Muscle of leg (tissue), 11 donors: ENCODE measurements around the gene NIBAN1. TPM values are rescaled to one million over a fixed set of nuclear protein-coding genes. Genes with fewer than 3 reads are reported as not detected.
A peak's percentile ranks its signal among the peaks of the same experiment; 100 is the strongest.

ENCODE experiments used
- DNase-seq: peaks from one replicate; pipeline ENCODE4 v3.0.0; 2013
- H3K27ac ChIP-seq: one replicate; pipeline ENCODE4 v1.5.1; 2013; ENCODE audit warnings: mild to moderate bottlenecking, low read length, control low read depth
- H3K27me3 ChIP-seq: one replicate; pipeline ENCODE4 v1.6.1; 2013; ENCODE audit warnings: low read length; ENCODE audit not compliant: control insufficient read depth, insufficient read depth
- H3K36me3 ChIP-seq: one replicate; pipeline ENCODE4 v1.6.1; 2013; ENCODE audit warnings: low read length; ENCODE audit not compliant: control insufficient read depth, insufficient read depth
- H3K4me1 ChIP-seq: one replicate; pipeline ENCODE4 v1.6.1; 2013; ENCODE audit warnings: low read length; ENCODE audit not compliant: control insufficient read depth, insufficient read depth
- H3K4me3 ChIP-seq: one replicate; pipeline ENCODE4 v1.5.1; 2013; ENCODE audit warnings: low read length, control low read depth
- H3K9me3 ChIP-seq: replicated peaks from 2 replicates; pipeline ENCODE4 v1.6.1; 2013; ENCODE audit warnings: low read depth, low read length; ENCODE audit not compliant: control insufficient read depth
- WGBS: methylation state at CpG from one replicate; pipeline ENCODE4 v1.1.5; 2013; ENCODE audit warnings: missing lambda C conversion rate; ENCODE audit not compliant: insufficient coverage; 5-methylcytosine and 5-hydroxymethylcytosine counted together
- polyA plus RNA-seq, 8 donors: library from polyadenylated mRNA; unstranded; fragments of 120-200 nt; gene quantifications; one replicate each; pipeline versions ENCODE4 v1.2.1 to v1.2.3, GENCODE V29; 2013; ENCODE audit warnings: inconsistent platforms in 1 of 8, low replicate concordance in 1 of 8; ENCODE audit not compliant: insufficient read length in 8 of 8, insufficient read depth in 1 of 8
- total RNA-seq: library from RNA; stranded (reverse); fragments of 120-200 nt; gene quantifications from one replicate; pipeline ENCODE4 v1.2.4, GENCODE V29; 2013

The NIBAN1 gene
- total and polyA plus RNA-seq, 9 donors: 34.0 to 66.6 (median 50.5) TPM

DNA sequence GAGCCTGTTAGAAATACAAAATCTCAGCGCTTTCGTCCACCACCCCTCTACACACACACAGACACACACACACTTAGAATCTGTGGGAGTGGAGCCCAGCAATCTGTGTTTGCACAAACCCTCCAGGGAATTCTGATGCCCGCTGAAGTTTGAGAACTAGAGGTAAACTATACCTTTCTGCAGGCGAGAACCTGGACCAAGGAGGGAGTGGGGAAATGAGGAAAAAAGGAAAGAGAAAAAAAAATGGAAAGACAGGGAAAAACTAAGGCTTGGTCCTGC lies 468 bp upstream of the NIBAN1 start:
- Histone ChIP-seq H3K27me3 (peaks cover 17% of the 10 kb centered on the region), H3K36me3 (no peaks in the 10 kb centered on the region), H3K4me3 (peak overlapping the region; percentile 64), H3K27ac (peak overlapping the region; percentile 84), H3K4me1 (peaks cover 6% of the 10 kb centered on the region), H3K9me3 (no peaks in the 10 kb centered on the region)
- no peak for DNase-seq
- no CpG with 5 or more reads among the region's 4 CpGs for WGBS

DNA sequence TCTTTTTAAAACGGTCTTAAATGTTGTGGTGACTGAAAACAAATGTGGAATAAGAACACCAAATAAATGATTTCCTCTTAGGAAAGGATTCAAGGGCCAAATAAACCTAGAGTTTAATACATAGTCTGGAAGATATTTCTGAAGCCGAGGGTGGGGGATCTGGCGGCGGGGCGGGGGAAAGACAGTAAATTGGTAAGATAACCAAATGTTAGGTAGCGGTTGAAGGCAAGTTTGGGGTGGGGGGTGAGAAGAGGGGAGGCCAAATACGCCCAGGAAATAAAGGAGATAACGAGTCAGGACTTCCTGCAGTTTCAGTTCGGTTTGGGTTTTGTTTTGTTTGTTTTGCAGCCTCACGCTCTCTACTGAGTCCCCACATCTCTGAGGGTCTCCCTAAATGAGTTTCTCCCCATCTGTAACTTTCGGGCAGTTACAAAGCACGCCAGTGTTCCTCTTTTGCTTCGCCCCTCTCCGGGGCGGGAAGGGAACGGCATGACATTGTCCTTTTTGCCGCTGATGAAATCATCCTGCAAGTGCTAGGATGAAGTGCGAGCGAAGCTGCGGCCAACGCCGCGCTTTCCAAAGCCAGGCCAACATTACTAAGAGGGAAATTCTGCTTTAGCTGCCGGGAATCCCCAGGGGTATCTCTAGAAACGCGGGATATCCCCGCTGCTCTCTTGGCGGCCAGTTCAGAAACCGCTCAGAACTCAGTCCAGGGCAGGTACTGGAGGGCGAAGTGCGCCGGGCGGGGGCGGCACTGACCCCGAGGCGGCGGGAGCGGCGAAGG lies 844 bp downstream of the NIBAN1 start:
- Histone ChIP-seq H3K4me1 (peaks cover 6% of the 10 kb centered on the region), H3K27me3 (peaks cover 17% of the 10 kb centered on the region), H3K4me3 (peak overlapping the region; percentile 64), H3K36me3 (no peaks in the 10 kb centered on the region), H3K9me3 (no peaks in the 10 kb centered on the region), H3K27ac (peak overlapping the region; percentile 91)
- peak; percentile 83 for DNase-seq
- WGBS: 4% methylated on average over 35 of the region's 39 CpGs

DNA sequence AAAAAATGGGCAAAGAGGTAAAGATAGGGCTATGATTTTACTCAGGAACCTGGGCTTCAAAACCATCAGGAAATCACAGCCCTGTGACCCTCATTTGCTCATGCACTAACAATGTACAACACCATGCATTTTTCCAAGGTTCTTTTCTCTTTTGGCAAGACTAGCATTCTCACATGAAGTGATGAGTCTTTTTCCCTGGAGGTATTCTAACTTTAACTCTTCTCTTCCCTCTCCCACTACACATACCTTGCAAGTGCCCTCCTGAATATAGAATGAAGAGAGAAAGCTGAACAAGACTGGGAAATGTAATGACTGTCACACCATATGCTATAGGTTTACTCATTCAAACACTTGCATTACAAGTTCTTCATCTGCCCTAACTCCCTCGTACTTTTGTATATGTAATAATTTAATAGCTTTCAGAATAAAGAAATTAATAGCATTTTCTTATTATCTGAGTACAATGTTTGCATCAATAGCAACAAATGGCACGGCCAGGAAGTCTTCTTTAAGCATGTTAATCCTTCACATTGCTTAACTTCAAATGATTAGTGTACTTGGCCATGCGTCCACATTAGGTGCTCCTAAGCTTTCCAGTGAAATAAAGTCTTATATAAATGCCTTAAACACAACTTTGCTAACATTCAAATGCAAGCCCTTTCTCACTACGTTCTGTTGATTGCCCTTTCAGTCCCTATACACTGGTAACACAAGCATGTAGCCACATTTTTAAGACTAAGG lies 1.8 kb downstream of the NIBAN1 start:
- Histone ChIP-seq H3K27me3 (peaks cover 17% of the 10 kb centered on the region), H3K4me1 (peaks cover 6% of the 10 kb centered on the region), H3K36me3 (no peaks in the 10 kb centered on the region), H3K9me3 (no peaks in the 10 kb centered on the region), H3K27ac (peak overlapping the region; percentile 91), H3K4me3 (peak overlapping the region; percentile 64)
- DNase-seq: peak; percentile 90
- WGBS: no CpG with 5 or more reads among the region's 4 CpGs

DNA sequence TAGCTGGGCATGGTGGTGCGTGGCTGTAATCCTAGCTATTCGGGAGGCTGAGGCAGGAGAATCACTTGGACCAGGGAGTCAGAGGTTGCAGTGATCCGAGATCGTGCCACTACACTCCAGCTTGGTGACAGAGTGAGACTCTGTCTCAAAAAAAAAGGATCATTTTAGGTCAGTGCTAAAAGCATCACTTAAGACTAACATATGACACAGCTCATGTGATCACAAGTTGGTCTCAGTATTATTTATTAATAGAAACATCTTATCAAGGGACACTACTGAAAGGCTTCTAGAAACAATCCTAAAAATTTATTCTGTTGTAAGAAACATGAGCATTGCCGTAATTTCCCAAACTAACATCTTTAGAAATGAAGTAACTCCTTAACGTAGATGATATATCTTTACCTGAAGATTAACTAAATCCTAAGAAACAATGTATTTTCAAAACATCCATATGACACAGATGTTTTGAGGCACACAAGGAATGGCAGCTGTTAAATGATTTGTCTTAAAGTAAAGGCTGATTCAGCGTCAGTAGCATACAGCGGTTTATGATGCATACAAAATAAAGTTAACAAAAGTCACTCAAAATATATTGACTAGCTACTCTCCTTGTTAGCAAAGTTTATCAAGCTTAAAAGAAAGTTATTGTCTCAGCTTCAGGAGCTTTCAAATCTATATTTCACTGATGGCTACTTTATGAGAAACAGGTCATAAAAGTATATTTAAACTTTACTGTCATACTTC lies 2.6 kb downstream of the NIBAN1 start:
- Histone ChIP-seq H3K27me3 (peaks cover 17% of the 10 kb centered on the region), H3K9me3 (no peaks in the 10 kb centered on the region), H3K4me1 (peaks cover 6% of the 10 kb centered on the region), H3K4me3 (peak overlapping the region; percentile 64), H3K27ac (peak overlapping the region; percentile 91), H3K36me3 (no peaks in the 10 kb centered on the region)
- WGBS: 79% methylated on average over 2 of the region's 8 CpGs
- DNase-seq: no peak

DNA sequence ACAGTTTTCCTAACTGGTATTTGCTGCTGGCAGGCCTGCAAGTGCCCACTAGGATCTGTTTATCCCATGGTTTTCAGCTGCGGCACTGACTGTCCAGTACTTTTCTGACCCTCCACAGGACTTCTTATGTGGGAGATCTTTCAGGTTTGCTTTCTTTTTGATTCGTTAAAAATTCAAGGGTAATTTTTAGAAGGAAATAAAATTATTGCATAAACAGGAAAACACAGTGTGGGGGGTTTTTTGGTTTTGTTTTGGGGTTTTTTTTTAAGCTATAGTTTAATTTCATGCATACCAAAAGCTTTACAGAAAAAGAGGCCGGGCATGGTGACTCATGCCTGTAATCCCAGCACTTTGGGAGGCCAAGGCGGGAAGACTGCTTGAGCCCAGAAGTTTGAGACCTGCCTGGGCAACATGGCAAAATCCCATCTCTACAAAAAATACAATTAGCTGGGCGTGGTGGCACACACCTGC lies 3.6 kb downstream of the NIBAN1 start:
- DNase-seq: no peak
- H3K4me3 ChIP-seq: no peak overlapping the region
- H3K4me1 ChIP-seq: peaks cover 6% of the 10 kb centered on the region
- WGBS: no CpG with 5 or more reads among the region's 5 CpGs
- peaks cover 17% of the 10 kb centered on the region for H3K27me3 ChIP-seq
- H3K27ac ChIP-seq: no peak overlapping the region
- H3K36me3 ChIP-seq: no peaks in the 10 kb centered on the region
- no peaks in the 10 kb centered on the region for H3K9me3 ChIP-seq

GRCh38 chr1:184966989-184967388 lies 7.3 kb downstream of the NIBAN1 start:
- H3K4me3 ChIP-seq: no peak overlapping the region
- no CpG with 5 or more reads among the region's 2 CpGs for WGBS
- no peaks in the 10 kb centered on the region for H3K27me3 ChIP-seq
- peak; percentile 82 for DNase-seq
- no peaks in the 10 kb centered on the region for H3K4me1 ChIP-seq
- no peaks in the 10 kb centered on the region for H3K9me3 ChIP-seq
- peaks cover 2% of the 10 kb centered on the region for H3K36me3 ChIP-seq
- no peak overlapping the region for H3K27ac ChIP-seq

DNA sequence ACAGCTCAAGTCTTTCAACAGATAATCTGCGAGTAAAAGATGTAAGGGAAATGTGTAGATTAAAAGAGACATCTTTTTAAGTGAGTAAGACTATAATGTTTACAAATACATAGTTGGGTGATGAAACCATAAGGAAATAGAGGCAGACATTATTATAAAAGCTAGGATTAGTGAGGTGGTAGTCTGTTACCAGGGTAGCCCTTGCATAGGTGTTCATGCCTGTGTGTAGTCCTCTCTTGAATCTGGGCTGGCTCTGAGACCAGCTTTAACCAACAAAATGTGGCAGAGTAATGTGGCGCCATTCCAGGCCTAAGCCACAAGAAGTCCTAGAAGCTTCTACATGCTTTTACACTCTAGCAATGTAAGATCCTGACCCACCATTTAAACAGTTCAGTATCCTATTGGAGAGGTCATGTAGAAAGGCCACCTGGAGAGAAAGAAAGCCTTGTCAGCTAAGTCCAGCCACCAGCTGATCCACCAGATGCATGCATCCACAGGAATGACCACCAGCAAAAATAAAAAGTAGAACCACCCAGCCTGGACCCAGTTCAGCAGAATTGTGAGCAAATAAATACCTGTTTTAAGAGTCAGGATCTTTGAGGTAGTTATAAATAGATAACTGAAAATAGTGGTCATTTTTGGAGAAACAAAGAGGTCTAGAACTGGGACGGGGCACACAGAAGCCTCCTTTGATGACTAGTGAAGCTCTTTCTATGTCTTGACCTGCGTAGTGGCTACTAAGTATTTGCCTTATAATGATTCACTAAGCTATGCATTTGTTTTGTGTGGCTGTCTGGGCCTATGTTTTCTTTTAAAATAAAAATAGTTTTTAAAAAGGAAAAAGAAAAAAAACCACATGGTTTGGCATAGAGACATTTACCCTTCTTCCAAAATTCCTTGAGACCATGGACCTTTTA lies 8.1 kb downstream of the NIBAN1 start:
- no peaks in the 10 kb centered on the region for H3K4me1 ChIP-seq

GRCh38 chr1:184965439-184965838 lies 8.9 kb downstream of the NIBAN1 start:
- no CpG with 5 or more reads among the region's 8 CpGs for WGBS

More for the DNA sequence above, 8.1 kb downstream of the NIBAN1 start:
- WGBS: no CpG with 5 or more reads among the region's 4 CpGs
- no peak overlapping the region for H3K4me3 ChIP-seq
- DNase-seq: peak; percentile 63
- H3K27me3 ChIP-seq: no peaks in the 10 kb centered on the region
- peak overlapping the region; percentile 53 for H3K27ac ChIP-seq
- no peaks in the 10 kb centered on the region for H3K9me3 ChIP-seq
- H3K36me3 ChIP-seq: peaks cover 2% of the 10 kb centered on the region

GRCh38 chr1:184959626-184960025 lies 14.7 kb downstream of the NIBAN1 start:
- WGBS: no CpG with 5 or more reads among the region's 1 CpG
- H3K9me3 ChIP-seq: no peaks in the 10 kb centered on the region
- peaks cover 4% of the 10 kb centered on the region for H3K4me1 ChIP-seq
- H3K36me3 ChIP-seq: peaks cover 2% of the 10 kb centered on the region
- peak; percentile 89 for DNase-seq
- H3K4me3 ChIP-seq: no peak overlapping the region
- H3K27ac ChIP-seq: peak overlapping the region; percentile 77
- no peaks in the 10 kb centered on the region for H3K27me3 ChIP-seq

More at GRCh38 chr1:184965439-184965838, 8.9 kb downstream of the NIBAN1 start:
- H3K4me1 ChIP-seq: no peaks in the 10 kb centered on the region
- no peak for DNase-seq
- H3K27me3 ChIP-seq: no peaks in the 10 kb centered on the region
- no peaks in the 10 kb centered on the region for H3K9me3 ChIP-seq
- H3K36me3 ChIP-seq: peaks cover 2% of the 10 kb centered on the region
- H3K27ac ChIP-seq: no peak overlapping the region
- no peak overlapping the region for H3K4me3 ChIP-seq
